ENCODE results near the gene CYSTM1. TPM values are rescaled to one million over a fixed set of nuclear protein-coding genes. Genes with fewer than 3 reads are reported as not detected.

CYSTM1 gene
- total RNA-seq, 2 experiments from 2014 or later, result 22.3 to 25.1 TPM

DNA sequence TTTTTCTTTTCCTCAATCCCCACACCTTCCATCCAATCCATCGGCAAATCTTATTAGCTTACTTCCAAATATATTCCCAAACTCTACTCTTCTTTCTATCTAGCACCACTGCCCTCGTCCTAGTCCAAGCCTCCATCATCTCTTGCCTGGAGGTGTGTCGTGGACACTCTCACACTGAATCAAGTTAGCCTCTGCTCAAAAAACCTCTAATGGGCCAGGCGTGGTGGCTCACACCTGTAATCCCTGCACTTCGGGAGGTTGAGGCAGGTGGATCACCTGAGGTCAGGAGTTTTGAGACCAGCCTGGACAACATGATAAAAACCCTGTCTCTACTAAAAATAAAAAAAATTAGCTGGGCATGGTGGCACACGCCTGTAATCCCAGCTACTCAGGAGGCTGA lies 81.7 kb downstream of the CYSTM1 start:
- Mint-ChIP-seq H3K27ac (no peak overlapping the region), H3K27me3 (ENCODE audit: low read depth) (no peaks in the 10 kb centered on the region), H3K4me1 (ENCODE audit: low read depth) (peaks cover 47% of the 10 kb centered on the region), H3K4me3 (no peak overlapping the region), H3K36me3 (ENCODE audit: low read depth) (peaks cover 22% of the 10 kb centered on the region), H3K9me3 (no peaks in the 10 kb centered on the region)
- CTCF ChIA-PET, result interaction anchor here (0.7 to 4.9 kb wide), 4 partner anchors 11 to 108 kb away, joined by 4 to 22 read pairs (median 7); partner anchors contain the start of gene HBEGF
- intact Hi-C loops (cut with micrococcal nuclease), result no loop called here
- DNase-seq, result no peak

DNA sequence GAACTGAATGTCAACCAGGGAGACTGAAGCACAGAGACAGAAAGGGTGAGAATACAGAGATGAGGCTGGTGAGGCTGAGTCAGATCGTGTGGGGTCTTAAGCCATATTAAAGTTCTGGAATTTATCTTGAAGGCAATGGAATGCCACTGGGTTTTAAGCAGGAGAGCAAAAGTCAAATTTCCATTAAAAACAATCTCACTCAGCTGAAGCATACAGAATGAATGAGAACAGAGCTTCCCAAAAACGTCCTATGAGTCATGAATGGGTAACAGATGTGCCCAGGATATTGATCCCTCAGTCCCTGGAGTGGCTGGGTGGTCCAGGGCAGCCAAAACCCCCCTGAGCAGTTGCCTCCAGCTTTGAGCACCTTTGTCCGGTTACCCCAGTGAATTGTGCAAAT lies 83.0 kb downstream of the CYSTM1 start:
- DNase-seq, result no peak
- Mint-ChIP-seq H3K4me3 (no peak overlapping the region), H3K4me1 (ENCODE audit: low read depth) (peaks cover 35% of the 10 kb centered on the region), H3K9me3 (no peaks in the 10 kb centered on the region), H3K27ac (no peak overlapping the region), H3K27me3 (ENCODE audit: low read depth) (no peaks in the 10 kb centered on the region), H3K36me3 (ENCODE audit: low read depth) (peaks cover 22% of the 10 kb centered on the region)
- intact Hi-C loops (cut with micrococcal nuclease), result no loop called here
- CTCF ChIA-PET, result interaction anchor here (0.6 to 4.9 kb wide), 3 partner anchors 13 to 102 kb away, joined by 3 to 22 read pairs (median 8); no protein-coding TSS in a partner anchor

DNA sequence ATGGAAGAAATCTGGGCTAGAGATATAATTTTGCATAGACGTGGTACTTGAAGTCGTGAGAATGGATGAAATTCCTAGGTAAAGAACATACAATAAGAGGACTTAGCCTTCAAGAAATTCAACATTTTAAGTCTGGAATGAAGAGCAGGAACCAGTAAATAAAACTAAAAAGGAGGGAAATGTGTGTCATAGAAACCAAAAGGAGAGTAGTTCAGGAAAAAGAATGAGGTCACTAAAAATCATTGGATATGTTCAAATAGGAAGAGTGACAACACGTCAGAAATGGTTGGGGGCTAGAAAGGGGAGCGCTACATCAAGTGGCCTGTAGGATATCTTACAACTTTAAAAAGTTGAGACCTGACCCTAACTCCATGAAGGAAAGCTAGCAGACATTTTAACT lies 83.9 kb downstream of the CYSTM1 start:
- H3K4me1 Mint-ChIP-seq (ENCODE audit: low read depth), result peaks cover 35% of the 10 kb centered on the region
- no peak for DNase-seq
- CTCF ChIA-PET, result interaction anchor here (0.5 to 2.3 kb wide), 6 partner anchors 15 to 102 kb away, joined by 3 to 9 read pairs (median 6); no protein-coding TSS in a partner anchor
- H3K4me3 Mint-ChIP-seq, result no peak overlapping the region
- no peaks in the 10 kb centered on the region for H3K9me3 Mint-ChIP-seq
- H3K27me3 Mint-ChIP-seq (ENCODE audit: low read depth), result no peaks in the 10 kb centered on the region
- intact Hi-C loops (cut with micrococcal nuclease), result no loop called here
- H3K27ac Mint-ChIP-seq, result peak overlapping the region; percentile 25
- H3K36me3 Mint-ChIP-seq (ENCODE audit: low read depth), result peaks cover 22% of the 10 kb centered on the region

DNA sequence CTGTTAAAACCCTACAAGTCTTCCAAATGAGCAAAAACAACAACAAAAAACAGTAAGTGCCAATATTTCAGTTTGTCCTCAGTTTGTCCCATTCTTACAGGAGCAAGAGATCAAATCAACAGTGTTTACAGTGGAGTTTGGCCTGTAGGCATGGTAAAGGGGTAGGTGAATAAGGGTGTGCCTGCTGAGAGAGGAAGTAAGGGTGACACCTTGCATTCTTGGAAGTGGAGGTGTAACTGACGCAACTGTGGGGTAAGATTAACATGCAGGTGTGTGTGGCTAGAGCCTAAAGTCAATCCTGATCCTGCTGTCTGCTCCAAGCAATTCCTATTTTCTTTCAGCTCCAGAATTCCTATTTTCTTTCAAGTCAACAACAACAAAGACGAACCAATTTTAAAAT lies 84.5 kb downstream of the CYSTM1 start:
- Mint-ChIP-seq H3K27me3 (ENCODE audit: low read depth) (no peaks in the 10 kb centered on the region), H3K4me3 (no peak overlapping the region), H3K9me3 (no peaks in the 10 kb centered on the region), H3K36me3 (ENCODE audit: low read depth) (peaks cover 22% of the 10 kb centered on the region), H3K4me1 (ENCODE audit: low read depth) (peaks cover 35% of the 10 kb centered on the region), H3K27ac (peak overlapping the region; percentile 67)
- intact Hi-C loops (cut with micrococcal nuclease), result no loop called here
- CTCF ChIA-PET, result interaction anchor here (0.6 to 2.3 kb wide), 5 partner anchors 15 to 1640 kb away, joined by 3 to 9 read pairs (median 3); partner anchors contain the start of gene APBB3
- peak; percentile 39 for DNase-seq

DNA sequence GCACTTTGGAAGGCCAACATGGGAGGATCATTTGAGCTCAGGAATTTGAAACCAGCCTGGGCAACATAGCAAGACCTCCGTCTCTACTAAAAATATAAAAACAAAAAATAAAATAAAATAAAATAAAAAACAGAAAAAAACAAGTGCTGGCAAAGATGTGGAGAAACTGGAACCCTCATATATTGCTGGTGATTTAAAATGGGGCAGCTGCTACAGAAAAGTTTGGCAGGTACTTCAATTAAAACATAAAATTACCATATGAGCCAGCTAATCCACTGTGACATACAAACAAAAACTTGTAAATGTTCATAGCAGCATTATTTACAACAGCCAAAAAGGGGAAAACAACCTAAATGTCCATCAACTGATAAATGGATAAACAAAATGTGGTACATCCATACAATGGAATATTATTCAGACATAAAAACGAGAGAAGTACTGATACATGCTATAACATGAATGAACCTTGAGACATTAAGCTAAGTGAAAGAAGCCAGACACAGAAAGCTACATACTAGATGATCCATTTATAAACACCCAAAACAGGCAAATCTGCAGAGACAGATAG lies 85.2 kb downstream of the CYSTM1 start:
- CTCF ChIA-PET, result interaction anchor here (1.4 to 2.3 kb wide), 3 partner anchors 16 to 99 kb away, joined by 3 to 9 read pairs (median 8); no protein-coding TSS in a partner anchor
- H3K27ac Mint-ChIP-seq, result no peak overlapping the region

DNA sequence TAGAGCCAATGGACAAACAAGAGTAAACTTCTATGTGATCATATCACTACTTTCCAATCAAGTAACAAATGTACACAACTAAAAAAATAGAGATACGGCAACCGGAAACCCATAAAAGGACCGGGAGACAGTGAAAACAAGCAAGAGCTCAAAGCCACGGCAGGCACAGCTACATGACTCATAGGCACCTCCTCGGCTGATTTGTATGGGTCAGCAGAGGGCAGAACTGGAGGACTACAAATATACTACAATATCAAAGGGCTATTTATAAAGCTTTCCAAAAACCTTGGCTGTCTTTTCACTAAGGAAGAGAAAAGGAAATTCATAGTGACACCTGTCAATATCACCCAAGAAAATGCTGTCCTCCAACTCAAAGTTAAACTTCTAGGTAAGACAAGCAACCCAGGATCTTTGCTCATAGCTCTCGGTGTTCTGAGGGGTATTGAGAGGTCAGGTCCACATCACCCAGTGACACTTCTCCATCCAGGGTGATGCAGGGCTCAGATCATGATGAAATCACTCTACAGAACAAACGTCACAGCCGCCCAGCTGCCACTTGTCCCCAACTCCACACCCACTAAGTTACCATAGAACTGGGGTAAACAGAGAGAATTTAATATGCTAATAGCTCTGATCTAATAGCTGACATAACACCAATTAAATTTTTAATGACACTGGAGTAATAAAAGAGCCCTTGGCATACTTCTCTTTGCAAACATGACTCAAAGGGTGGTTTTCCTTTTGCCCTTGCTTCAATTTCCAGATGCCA lies 86.6 kb downstream of the CYSTM1 start:
- no peak for DNase-seq
- Mint-ChIP-seq H3K27me3 (ENCODE audit: low read depth) (no peaks in the 10 kb centered on the region), H3K27ac (no peak overlapping the region), H3K36me3 (ENCODE audit: low read depth) (peaks cover 22% of the 10 kb centered on the region), H3K4me3 (no peak overlapping the region), H3K4me1 (ENCODE audit: low read depth) (peaks cover 52% of the 10 kb centered on the region), H3K9me3 (no peaks in the 10 kb centered on the region)
- intact Hi-C loops (cut with micrococcal nuclease), result no loop called here
- CTCF ChIA-PET, result interaction anchor here (1.1 to 1.7 kb wide), 2 partner anchors 85 to 90 kb away, joined by 3 to 8 read pairs; no protein-coding TSS in a partner anchor

More for the DNA sequence above, 85.2 kb downstream of the CYSTM1 start:
- intact Hi-C loops (cut with micrococcal nuclease), result no loop called here
- Mint-ChIP-seq H3K9me3 (no peaks in the 10 kb centered on the region), H3K36me3 (ENCODE audit: low read depth) (peaks cover 22% of the 10 kb centered on the region), H3K27me3 (ENCODE audit: low read depth) (no peaks in the 10 kb centered on the region), H3K4me1 (ENCODE audit: low read depth) (peaks cover 38% of the 10 kb centered on the region), H3K4me3 (no peak overlapping the region)
- no peak for DNase-seq

DNA sequence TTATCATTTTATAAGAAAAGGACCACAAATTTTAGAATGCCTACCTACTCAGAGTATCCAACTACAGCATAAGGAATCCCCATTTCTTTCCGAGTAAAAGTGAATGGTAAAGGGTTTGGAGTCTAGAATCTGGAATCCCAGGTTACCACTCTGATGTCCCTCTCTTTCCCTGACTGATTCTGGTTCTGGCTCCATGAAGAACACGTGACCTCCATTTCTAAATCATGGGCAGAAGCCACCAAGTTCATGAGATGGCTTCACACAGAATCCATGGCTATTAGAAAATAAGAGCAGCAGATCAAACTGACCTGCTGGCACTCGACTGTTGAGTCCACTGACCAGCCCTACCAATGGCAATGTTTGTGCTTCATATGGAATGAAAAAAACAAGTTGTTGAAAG lies 87.2 kb downstream of the CYSTM1 start:
- no peaks in the 10 kb centered on the region for H3K27me3 Mint-ChIP-seq (ENCODE audit: low read depth)
- CTCF ChIA-PET, result interaction anchor here (1.1 to 1.7 kb wide), 2 partner anchors 85 to 90 kb away, joined by 3 to 8 read pairs; no protein-coding TSS in a partner anchor
- H3K36me3 Mint-ChIP-seq (ENCODE audit: low read depth), result peaks cover 22% of the 10 kb centered on the region
- H3K27ac Mint-ChIP-seq, result no peak overlapping the region
- peaks cover 56% of the 10 kb centered on the region for H3K4me1 Mint-ChIP-seq (ENCODE audit: low read depth)
- intact Hi-C loops (cut with micrococcal nuclease), result no loop called here
- no peak for DNase-seq
- H3K9me3 Mint-ChIP-seq, result no peaks in the 10 kb centered on the region
- H3K4me3 Mint-ChIP-seq, result no peak overlapping the region

DNA sequence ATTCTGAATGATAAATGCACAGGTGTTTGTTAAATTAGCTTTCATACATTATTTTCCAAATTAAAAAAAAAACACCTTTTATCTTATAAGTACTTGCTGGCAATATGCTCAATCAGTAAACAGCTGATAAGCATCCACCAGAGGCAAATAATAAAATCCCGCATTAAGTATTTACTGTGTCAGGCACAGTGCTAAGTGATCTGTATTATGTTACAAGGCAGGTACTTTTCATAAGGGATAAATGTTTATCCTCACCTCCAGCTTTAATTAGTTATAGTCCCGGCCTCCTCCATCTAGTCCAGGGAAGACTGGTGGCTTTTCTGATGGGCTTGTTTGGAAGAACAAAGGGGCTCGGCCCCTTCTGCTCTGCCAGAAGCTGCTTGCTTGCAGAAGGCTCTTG lies 87.9 kb downstream of the CYSTM1 start:
- H3K9me3 Mint-ChIP-seq, result no peaks in the 10 kb centered on the region
- H3K27ac Mint-ChIP-seq, result no peak overlapping the region
- H3K4me3 Mint-ChIP-seq, result no peak overlapping the region
- no peak for DNase-seq
- H3K4me1 Mint-ChIP-seq (ENCODE audit: low read depth), result peaks cover 56% of the 10 kb centered on the region
- no peaks in the 10 kb centered on the region for H3K27me3 Mint-ChIP-seq (ENCODE audit: low read depth)
- H3K36me3 Mint-ChIP-seq (ENCODE audit: low read depth), result peaks cover 19% of the 10 kb centered on the region
- intact Hi-C loops (cut with micrococcal nuclease), result no loop called here
- CTCF ChIA-PET, result interaction anchor here (1.7 kb wide), 1 partner anchor 89 kb away, joined by 8 read pairs; no protein-coding TSS in a partner anchor

DNA sequence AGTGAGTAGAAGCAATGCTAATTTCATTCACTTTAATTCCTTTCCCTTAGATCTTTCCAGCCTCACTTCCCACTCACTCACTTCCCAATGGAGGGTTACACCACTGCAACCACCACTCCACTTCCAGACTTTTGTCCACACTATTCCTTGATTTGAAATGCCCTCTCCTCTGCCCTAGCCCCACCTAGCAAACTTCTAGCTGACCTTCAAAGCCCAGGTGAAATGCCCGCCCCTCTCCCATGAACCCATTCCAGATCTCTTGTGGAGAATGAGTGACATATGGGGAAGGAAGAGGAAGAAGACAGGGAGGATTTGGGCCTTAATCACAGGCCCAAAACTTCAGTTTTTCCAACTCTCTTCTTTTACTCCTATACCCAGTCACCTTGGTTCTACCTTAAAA lies 90.9 kb downstream of the CYSTM1 start:
- Mint-ChIP-seq H3K4me3 (no peak overlapping the region), H3K36me3 (ENCODE audit: low read depth) (peaks cover 3% of the 10 kb centered on the region), H3K27me3 (ENCODE audit: low read depth) (no peaks in the 10 kb centered on the region), H3K9me3 (no peaks in the 10 kb centered on the region), H3K27ac (no peak overlapping the region), H3K4me1 (ENCODE audit: low read depth) (peaks cover 37% of the 10 kb centered on the region)
- no peak for DNase-seq
- CTCF ChIA-PET, result interaction anchor here (1.0 to 1.5 kb wide), 2 partner anchors 22 to 86 kb away, joined by 3 to 5 read pairs; no protein-coding TSS in a partner anchor
- intact Hi-C loops (cut with micrococcal nuclease), result loop anchor here (2.0 kb wide), 1 partner anchor 15 kb away; no protein-coding TSS in a partner anchor

DNA sequence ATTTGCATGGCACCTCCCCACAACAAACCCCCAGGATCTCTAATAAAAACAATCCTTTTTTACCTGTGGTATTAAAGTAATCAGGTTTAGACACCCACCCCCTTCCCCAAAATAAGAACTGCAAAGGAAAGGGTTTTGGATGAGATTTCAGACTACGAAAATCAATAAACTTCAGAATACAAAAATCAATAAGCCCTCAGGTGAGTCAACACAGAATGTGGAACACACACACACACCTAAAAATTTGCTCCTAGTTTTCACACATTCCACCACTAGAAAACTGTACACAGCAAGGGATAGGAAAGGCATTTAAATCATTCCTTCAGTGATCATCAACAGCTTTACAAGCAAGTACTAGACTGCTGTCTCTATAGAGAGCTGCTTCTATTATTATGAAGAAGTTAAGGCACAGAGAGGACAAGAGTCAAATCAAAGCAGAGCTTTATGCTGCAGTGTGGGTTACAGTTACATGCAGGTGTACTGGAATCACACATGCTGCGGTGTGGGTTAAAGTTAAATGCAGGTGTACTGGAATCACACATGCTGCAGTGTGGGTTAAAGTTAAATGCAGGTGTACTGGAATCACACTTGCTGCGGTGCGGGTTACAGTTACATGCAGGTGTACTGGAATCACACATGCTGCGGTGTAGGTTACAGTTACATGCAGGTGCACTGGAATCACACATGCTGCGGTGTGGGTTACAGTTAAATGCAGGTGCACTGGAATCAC lies 91.6 kb downstream of the CYSTM1 start:
- DNase-seq, result peak; percentile 48
- CTCF ChIA-PET, result interaction anchor here (1.0 to 1.6 kb wide), 3 partner anchors 22 to 85 kb away, joined by 3 to 5 read pairs (median 3); partner anchors contain the start of gene HBEGF
- H3K27ac Mint-ChIP-seq, result peak overlapping the region; percentile 56
- peaks cover 32% of the 10 kb centered on the region for H3K4me1 Mint-ChIP-seq (ENCODE audit: low read depth)
- no peaks in the 10 kb centered on the region for H3K27me3 Mint-ChIP-seq (ENCODE audit: low read depth)
- intact Hi-C loops (cut with micrococcal nuclease), result loop anchor here (2.0 kb wide), 1 partner anchor 16 kb away; no protein-coding TSS in a partner anchor
- H3K4me3 Mint-ChIP-seq, result no peak overlapping the region
- H3K36me3 Mint-ChIP-seq (ENCODE audit: low read depth), result peaks cover 3% of the 10 kb centered on the region
- H3K9me3 Mint-ChIP-seq, result no peaks in the 10 kb centered on the region

DNA sequence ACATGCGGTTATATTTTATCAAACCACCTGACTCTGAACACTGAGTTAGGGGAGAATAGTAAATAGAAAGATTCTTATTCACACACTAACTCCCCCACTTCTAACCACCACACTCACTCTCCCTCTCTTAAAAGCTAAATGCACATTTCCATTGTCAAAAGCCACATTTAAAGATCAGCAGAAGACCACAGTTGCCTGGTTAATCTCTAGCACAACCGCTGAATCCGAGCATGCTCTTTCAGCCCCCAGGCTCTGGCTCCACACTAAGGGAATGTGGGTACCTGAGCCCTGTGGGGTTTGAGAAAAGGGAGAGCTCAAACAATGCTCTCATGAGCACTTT lies 92.2 kb downstream of the CYSTM1 start:
- Mint-ChIP-seq H3K9me3 (no peaks in the 10 kb centered on the region), H3K27ac (peak overlapping the region; percentile 56), H3K4me3 (peak overlapping the region; percentile 19), H3K27me3 (ENCODE audit: low read depth) (no peaks in the 10 kb centered on the region), H3K36me3 (ENCODE audit: low read depth) (peaks cover 3% of the 10 kb centered on the region), H3K4me1 (ENCODE audit: low read depth) (peaks cover 30% of the 10 kb centered on the region)
- CTCF ChIA-PET, result interaction anchor here (1.5 to 1.6 kb wide), 2 partner anchors 80 to 85 kb away, joined by 3 to 5 read pairs; partner anchors contain the start of gene HBEGF
- no peak for DNase-seq
- intact Hi-C loops (cut with micrococcal nuclease), result loop anchor here (2.0 kb wide), 1 partner anchor 16 kb away; no protein-coding TSS in a partner anchor

Data from activated naive CD4-positive, alpha-beta T cell treated with anti-CD3 and anti-CD28 coated beads for 36 hours (primary cell).